ENCODE data around the gene AP5B1. TPM values are rescaled to one million over a fixed set of nuclear protein-coding genes. Genes with fewer than 3 reads are reported as not detected.
"Not testable (repeated sequence)": the region's sequence is repeated elsewhere in the genome, so short reads cannot be mapped to it uniquely, and the experiment has no call there.

Gene AP5B1
- total RNA-seq, 4 donors from 2014 or later: 12.7 to 27.5 (median 18.8) TPM

DNA sequence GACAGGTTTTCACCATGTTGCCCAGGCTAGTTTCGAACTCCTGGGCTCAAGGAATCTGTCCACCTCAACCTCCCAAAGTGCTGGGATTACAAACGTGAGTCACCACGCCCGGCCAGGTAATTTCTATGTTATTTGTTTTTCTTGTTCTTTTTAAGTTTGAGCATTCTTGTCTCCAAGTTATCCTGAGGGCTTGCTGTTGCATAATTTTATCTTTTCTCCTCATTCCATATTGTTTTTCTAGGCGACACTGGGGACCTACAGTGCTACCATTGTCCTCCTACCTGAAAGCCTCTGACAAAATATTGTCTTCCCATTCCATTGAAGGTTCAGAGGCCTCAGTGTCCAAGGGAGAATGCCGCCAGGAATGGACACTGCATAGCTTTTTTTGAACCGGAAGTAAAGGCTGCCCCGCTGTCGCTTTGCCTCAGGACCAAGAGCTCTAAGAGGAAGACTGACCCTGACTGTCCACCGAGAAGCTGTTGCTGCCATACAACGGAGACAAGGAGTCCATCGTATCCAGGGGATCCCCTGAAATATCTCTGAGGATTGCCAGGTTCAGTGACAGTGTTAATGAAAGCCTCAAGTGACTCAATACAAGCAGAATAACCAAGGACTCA lies 9.7 kb downstream of the AP5B1 start:
- TF ChIP-seq, protein P1, sequence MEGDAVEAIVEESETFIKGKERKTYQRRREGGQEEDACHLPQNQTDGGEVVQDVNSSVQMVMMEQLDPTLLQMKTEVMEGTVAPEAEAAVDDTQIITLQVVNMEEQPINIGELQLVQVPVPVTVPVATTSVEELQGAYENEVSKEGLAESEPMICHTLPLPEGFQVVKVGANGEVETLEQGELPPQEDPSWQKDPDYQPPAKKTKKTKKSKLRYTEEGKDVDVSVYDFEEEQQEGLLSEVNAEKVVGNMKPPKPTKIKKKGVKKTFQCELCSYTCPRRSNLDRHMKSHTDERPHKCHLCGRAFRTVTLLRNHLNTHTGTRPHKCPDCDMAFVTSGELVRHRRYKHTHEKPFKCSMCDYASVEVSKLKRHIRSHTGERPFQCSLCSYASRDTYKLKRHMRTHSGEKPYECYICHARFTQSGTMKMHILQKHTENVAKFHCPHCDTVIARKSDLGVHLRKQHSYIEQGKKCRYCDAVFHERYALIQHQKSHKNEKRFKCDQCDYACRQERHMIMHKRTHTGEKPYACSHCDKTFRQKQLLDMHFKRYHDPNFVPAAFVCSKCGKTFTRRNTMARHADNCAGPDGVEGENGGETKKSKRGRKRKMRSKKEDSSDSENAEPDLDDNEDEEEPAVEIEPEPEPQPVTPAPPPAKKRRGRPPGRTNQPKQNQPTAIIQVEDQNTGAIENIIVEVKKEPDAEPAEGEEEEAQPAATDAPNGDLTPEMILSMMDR (IDR thresholded peaks at IDR 0.05): no peak
- no peak for TF ChIP-seq EP300 (IDR thresholded peaks at IDR 0.05)
- TF ChIP-seq POLR2A (IDR thresholded peaks at IDR 0.05): no peak
- Histone ChIP-seq H3K27me3 (no peaks in the 10 kb centered on the region), H3K4me1 (peaks cover 0 to 17% (median 0%) of the 10 kb centered on the region in 4 donors), H3K36me3 (no peaks in the 10 kb centered on the region), H3K9me3 (no peaks in the 10 kb centered on the region), H3K27ac (no peak overlapping the region), H3K4me3 (no peak overlapping the region)
- DNase-seq (ENCODE audit: low spot score in 2 of 2): no peak
- WGBS, 2 donors: 84% methylated on average over 12 of the region's 12 CpGs

DNA sequence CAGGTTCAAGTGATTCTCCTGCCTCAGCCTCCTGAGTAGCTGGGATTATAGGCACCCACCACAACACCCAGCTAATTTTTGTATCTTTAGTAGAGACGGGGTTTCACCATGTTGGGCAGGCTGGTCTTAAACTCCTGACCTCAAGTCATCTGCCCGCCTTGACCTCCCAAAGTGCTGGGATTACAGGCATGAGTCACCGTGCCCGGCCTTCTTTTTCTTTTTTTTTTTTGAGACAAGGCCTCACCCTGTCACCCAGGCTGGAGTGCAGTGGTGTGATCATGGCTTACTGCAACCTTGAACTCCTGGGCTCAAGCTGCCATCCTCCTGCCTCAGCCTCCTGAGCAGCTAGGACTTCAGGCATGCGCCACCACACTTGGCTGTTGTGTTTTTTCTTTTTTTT lies 13.0 kb downstream of the AP5B1 start:
- H3K36me3 ChIP-seq; DNase-seq (ENCODE audit: low spot score in 2 of 2); H3K27me3 ChIP-seq; H3K27ac ChIP-seq; H3K4me3 ChIP-seq; H3K9me3 ChIP-seq; H3K4me1 ChIP-seq: not testable (repeated sequence)
- 73 to 79% methylated on average over 5 of the region's 5 CpGs for WGBS, 2 donors

DNA sequence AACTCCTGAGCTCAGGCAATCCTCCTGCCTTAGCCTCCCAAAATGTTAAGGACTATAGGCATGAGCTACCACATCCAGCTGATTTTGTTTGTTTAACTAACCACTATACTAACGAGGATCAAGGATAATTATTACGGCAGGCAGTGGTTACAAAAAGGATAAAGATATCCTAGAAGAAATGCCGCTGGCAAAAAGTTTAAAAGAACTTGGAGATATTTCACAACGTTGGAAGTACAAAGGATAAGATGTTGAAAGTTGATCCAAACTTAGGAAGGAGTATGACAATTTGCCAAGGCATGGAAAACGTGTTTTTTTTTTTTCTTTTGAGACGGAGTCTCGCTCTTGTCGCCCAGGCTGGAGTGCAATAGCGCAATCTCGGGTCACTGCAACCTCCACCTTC lies 13.4 kb downstream of the AP5B1 start:
- Histone ChIP-seq H3K27me3 (no peaks in the 10 kb centered on the region), H3K27ac (no peak overlapping the region), H3K4me1 (peaks cover 0 to 8% (median 0%) of the 10 kb centered on the region in 4 donors), H3K4me3 (no peak overlapping the region), H3K9me3 (no peaks in the 10 kb centered on the region), H3K36me3 (no peaks in the 10 kb centered on the region)
- 79 to 80% methylated on average over 10 of the region's 10 CpGs for WGBS, 2 donors
- DNase-seq (ENCODE audit: low spot score in 2 of 2): no peak
- TF ChIP-seq POLR2A (IDR thresholded peaks at IDR 0.05) (no peak), EP300 (IDR thresholded peaks at IDR 0.05) (no peak)
- TF ChIP-seq, protein P1 (IDR thresholded peaks at IDR 0.05): no peak

DNA sequence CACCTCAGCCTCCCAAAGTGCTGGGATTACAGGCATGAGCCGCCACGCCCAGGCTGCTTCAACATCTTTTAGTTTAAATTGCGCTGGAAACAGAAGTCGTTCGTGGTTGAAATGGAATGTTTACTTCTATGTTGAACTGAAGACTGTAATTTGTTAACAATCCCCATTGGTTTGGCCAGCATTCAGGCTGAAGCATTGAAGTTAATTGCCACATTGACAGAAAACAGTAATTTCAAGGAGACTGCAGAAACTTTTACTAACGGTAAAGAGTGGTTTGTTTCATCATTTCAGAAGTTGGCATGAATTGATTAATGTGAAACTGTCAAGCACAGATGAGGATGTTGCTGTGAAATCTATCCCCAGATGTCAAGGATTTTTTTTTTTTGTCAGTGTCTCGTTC lies 14.2 kb downstream of the AP5B1 start:
- Histone ChIP-seq H3K9me3 (no peaks in the 10 kb centered on the region), H3K27ac (no peak overlapping the region), H3K4me3 (no peak overlapping the region), H3K36me3 (no peaks in the 10 kb centered on the region), H3K4me1 (peaks cover 0 to 8% (median 0%) of the 10 kb centered on the region in 4 donors), H3K27me3 (no peaks in the 10 kb centered on the region)
- 45 to 48% methylated on average over 7 of the region's 7 CpGs for WGBS, 2 donors
- no peak for DNase-seq (ENCODE audit: low spot score in 2 of 2)
- TF ChIP-seq, protein P1 (IDR thresholded peaks at IDR 0.05): no peak
- TF ChIP-seq POLR2A (IDR thresholded peaks at IDR 0.05): no peak
- no peak for TF ChIP-seq EP300 (IDR thresholded peaks at IDR 0.05)

DNA sequence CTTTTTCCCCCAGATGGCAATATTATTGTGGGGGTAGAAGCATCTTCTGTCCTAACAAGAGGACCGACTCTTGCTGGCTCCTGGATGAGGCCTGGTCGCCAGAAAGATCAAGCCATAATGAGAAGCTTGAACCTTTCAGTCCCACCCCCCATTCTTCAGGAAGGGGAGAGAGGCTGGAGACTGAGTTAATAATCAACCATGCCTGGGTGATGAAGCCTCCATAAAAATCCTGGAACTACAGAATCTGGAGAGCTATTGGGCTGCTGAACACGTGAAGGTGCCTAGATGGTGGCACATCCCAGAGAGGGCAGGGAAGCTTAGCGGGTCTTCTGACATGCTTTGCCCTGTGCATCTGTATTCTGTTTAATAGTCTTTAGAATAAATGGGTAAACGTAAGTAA lies 16.3 kb downstream of the AP5B1 start:
- 56 to 58% methylated on average over 5 of the region's 5 CpGs for WGBS, 2 donors
- Histone ChIP-seq H3K27me3 (peaks cover 0 to 3% of the 10 kb centered on the region in 2 donors), H3K36me3 (no peaks in the 10 kb centered on the region), H3K27ac (no peak overlapping the region), H3K4me1 (peaks cover 0 to 2% (median 0%) of the 10 kb centered on the region in 4 donors), H3K4me3 (no peak overlapping the region), H3K9me3 (no peaks in the 10 kb centered on the region)
- no peak for DNase-seq (ENCODE audit: low spot score in 2 of 2)
- no peak for TF ChIP-seq POLR2A (IDR thresholded peaks at IDR 0.05)
- TF ChIP-seq, protein P1 (IDR thresholded peaks at IDR 0.05): no peak
- TF ChIP-seq EP300 (IDR thresholded peaks at IDR 0.05): no peak

DNA sequence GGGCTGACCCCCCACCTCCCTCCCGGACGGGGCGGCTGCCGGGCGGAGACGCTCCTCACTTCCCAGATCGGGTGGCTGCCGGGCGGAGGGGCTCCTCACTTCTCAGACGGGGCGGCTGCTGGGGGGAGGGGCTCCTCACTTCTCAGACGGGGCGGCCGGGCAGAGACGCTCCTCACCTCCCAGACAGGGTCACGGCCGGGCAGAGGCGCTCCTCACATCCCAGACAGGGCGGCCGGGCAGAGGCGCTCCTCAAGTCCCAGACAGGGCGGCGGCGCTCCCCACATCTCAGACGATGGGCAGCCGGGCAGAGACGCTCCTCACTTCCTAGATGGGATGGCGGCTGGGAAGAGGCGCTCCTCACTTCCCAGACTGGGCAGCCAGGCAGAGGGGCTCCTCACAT lies 18.0 kb downstream of the AP5B1 start:
- 95 to 100% methylated on average over 2 to 11 of the region's 29 CpGs for WGBS, 2 donors
- DNase-seq (ENCODE audit: low spot score in 2 of 2); H3K27me3 ChIP-seq; H3K4me1 ChIP-seq; H3K9me3 ChIP-seq; H3K27ac ChIP-seq; H3K4me3 ChIP-seq; H3K36me3 ChIP-seq: not testable (repeated sequence)

DNA sequence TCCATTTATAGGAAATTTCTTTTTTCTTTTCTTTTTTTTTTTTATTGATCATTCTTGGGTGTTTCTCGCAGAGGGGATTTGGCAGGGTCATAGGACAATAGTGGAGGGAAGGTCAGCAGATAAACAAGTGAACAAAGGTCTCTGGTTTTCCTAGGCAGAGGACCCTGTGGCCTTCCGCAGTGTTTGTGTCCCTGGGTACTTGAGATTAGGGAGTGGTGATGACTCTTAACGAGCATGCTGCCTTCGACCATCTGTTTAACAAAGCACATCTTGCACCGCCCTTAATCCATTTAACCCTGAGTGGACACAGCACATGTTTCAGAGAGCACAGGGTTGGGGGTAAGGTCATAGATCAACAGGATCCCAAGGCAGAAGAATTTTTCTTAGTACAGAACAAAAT lies 18.6 kb downstream of the AP5B1 start:
- not testable (repeated sequence) for H3K27ac ChIP-seq; H3K36me3 ChIP-seq; H3K4me3 ChIP-seq; H3K4me1 ChIP-seq; H3K9me3 ChIP-seq; DNase-seq (ENCODE audit: low spot score in 2 of 2); H3K27me3 ChIP-seq
- 57 to 62% methylated on average over 5 of the region's 5 CpGs for WGBS, 2 donors
